ENCODE results near the gene C9orf40.

DNA sequence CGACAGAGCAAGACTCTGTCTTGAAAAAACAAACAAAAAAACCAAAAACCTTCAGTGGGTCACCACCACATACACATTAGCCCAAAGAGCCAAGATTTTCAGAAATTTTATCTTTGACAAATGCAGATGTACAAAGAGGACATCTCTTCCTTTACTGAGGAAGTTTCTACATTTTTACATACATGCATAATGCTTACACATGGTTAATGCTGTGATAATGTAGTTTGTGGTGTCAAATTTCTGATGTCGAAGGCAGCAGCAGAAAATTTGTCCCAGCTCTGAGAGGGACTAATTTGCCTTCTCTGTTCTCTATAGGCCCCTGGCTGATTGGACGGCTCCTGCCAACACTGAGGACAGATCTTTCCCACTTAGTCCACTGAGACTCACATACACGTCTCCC, 24.6 kb upstream of the C9orf40 start:
- TF ChIP-seq, protein P1, sequence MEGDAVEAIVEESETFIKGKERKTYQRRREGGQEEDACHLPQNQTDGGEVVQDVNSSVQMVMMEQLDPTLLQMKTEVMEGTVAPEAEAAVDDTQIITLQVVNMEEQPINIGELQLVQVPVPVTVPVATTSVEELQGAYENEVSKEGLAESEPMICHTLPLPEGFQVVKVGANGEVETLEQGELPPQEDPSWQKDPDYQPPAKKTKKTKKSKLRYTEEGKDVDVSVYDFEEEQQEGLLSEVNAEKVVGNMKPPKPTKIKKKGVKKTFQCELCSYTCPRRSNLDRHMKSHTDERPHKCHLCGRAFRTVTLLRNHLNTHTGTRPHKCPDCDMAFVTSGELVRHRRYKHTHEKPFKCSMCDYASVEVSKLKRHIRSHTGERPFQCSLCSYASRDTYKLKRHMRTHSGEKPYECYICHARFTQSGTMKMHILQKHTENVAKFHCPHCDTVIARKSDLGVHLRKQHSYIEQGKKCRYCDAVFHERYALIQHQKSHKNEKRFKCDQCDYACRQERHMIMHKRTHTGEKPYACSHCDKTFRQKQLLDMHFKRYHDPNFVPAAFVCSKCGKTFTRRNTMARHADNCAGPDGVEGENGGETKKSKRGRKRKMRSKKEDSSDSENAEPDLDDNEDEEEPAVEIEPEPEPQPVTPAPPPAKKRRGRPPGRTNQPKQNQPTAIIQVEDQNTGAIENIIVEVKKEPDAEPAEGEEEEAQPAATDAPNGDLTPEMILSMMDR (IDR thresholded peaks at IDR 0.05): no peak
- TF ChIP-seq, protein P2, sequence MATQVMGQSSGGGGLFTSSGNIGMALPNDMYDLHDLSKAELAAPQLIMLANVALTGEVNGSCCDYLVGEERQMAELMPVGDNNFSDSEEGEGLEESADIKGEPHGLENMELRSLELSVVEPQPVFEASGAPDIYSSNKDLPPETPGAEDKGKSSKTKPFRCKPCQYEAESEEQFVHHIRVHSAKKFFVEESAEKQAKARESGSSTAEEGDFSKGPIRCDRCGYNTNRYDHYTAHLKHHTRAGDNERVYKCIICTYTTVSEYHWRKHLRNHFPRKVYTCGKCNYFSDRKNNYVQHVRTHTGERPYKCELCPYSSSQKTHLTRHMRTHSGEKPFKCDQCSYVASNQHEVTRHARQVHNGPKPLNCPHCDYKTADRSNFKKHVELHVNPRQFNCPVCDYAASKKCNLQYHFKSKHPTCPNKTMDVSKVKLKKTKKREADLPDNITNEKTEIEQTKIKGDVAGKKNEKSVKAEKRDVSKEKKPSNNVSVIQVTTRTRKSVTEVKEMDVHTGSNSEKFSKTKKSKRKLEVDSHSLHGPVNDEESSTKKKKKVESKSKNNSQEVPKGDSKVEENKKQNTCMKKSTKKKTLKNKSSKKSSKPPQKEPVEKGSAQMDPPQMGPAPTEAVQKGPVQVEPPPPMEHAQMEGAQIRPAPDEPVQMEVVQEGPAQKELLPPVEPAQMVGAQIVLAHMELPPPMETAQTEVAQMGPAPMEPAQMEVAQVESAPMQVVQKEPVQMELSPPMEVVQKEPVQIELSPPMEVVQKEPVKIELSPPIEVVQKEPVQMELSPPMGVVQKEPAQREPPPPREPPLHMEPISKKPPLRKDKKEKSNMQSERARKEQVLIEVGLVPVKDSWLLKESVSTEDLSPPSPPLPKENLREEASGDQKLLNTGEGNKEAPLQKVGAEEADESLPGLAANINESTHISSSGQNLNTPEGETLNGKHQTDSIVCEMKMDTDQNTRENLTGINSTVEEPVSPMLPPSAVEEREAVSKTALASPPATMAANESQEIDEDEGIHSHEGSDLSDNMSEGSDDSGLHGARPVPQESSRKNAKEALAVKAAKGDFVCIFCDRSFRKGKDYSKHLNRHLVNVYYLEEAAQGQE (IDR thresholded peaks at IDR 0.05; ENCODE audit: insufficient read depth in 1 of 2, low read depth in 2 of 2, low read length in 1 of 2): no peak
- TF ChIP-seq TCF7L2 (IDR thresholded peaks at IDR 0.05; ENCODE audit: low read depth, low read length) (no peak), POLR2AphosphoS5 (IDR thresholded peaks at IDR 0.05; ENCODE audit: low read depth, low read length) (no peak), SIN3A (IDR thresholded peaks at IDR 0.05; ENCODE audit: borderline replicate concordance, insufficient read depth, low read depth, low read length) (no peak)

All from Panc1 (cell line).